ENCODE results near the gene NUDT12.

Gene NUDT12

DNA sequence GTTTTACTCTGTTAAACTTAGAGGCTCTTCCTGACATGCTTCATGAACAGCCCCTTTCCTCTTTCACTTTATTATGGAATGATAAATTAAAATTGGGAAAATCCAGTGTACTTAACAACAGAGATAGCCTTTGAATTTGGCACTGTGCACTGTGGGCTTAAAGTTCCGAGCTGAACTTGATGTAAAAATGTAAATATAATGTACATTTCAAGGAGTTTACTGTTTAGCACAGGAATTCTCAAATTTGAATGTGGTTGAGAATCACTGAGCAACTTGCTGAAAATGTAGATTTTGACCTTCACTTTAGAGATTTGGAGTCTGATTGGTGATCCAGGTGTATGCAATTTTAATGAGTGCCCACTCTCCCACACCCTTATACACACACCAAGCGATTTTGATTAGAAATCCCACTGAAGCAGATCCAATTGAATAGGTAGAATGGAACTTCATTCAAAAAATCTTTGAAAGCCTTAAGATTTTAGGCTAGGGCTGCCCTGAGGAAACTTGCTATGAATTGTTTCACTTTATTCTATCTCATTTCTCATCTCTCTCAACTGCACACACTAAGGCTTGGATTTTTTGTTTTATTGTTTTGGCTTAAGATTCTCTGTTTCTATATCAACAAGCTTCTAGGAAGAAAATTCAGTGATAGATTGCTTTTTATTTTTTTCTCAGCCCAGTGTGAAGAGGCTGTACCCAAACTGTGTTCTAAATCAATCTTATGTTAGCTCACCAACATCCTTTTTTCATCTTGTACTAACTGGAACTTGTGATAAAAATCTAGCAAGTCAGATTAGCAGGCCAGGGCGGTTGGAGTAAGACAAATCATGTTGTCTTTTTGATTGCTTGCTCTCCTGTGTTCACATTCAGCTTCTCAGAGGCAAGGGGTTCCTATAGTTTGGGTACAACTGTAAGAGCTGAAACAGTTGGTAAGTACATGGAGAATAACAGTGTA is 22.9 kb downstream of the NUDT12 start:
- DNase-seq = no peak

DNA sequence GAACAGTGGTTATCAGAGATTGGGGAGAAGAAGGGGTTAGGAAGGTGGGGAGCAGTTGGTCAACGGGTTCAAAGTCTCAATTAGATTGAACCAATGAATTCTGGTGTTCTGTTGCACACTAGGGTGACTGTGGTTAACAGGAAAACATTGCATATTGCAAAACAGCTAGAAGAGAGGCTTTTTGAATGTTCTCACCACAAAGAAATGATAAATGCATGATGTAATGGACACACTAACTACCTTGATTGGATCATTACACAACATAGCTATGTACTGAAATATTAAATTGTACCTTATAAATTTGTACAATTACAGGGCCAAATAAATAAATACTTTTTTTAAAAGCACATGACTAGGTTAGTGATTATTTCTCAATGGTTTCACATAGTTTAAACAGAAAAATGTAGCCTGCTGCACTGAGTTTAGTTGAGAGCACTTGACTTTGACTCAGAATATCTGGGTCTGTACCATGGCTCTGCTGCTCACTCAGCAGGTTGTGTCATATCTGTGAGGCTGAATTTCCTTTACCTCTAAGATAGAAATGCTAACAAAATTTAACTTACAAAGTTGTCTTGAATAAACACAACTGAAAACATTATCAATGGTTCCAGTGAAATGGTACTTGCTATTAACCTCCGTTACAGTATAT is 30.4 kb downstream of the NUDT12 start:
- no peak for DNase-seq

DNA sequence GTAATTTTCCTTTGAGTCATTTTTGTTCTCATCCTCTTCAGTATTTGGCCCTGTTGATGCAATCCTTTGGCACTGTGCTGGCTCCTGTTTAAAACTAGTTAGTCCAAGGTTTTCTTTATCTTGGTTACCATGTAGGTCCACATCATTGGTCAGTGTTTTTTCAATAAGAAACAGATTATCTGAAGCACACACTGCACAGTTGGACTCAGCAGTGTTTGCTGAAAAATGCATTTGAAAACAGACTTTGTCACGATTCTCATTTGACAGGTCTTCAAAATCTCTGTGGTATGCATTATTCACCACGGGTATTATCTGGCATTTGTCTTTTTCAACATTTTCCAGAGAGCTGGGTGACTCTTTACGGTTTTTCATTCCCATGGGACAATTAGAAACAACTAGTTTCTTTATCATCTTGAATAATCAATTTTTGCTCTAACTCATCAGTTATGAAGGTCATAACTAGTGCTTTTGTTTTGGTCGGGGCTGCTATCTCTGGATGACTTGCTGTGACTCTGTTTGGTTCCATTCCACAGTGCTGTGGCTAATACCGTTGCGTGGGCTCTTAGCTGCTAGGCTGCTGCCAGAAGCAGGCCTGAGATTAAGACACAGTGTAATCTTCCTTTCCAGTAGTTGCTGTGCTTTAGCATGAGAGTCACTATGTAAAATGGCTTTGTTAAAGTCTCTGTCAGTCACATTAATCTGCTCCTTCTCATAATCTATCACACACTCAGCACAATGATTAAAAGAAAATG is 36.2 kb downstream of the NUDT12 start:
- DNase-seq = no peak

DNA sequence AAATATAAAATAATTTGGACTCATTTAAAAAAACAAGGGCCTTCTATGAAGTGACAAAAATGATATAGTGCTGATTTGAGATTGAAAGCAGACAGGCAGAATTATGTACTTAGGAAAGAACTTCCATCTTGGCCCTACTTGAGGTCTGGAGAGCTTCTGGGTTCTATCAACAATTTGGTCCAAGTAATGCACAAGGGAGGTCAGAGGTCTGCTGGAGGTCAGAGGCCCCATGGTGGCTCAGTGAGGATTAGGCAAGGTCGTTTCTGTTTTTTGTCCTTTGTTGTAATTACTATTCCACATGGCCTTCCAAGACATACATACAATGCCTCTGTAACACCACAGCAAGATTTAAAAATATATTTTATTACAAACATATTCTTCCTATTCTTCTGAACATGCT is 37.2 kb downstream of the NUDT12 start:
- no peak for DNase-seq

DNA sequence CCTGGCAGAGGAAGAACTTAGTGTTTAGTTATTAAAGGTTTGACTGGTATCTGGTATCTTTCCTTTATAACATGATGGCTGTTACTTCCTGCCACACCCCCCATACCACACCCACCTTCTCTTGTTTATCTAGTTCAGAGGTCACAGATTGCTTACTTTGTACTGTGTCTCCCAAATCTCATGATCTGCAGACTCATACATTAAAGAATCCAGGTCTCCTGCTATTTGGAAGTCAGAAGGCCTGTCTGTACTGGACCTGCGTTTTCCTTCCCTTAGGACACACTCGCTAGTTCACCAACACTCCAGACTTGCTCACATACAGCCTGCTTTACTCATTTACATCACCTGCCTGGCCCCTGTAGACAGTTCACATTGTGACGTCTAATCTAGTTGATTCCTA is 39.3 kb downstream of the NUDT12 start:
- DNase-seq = no peak

DNA sequence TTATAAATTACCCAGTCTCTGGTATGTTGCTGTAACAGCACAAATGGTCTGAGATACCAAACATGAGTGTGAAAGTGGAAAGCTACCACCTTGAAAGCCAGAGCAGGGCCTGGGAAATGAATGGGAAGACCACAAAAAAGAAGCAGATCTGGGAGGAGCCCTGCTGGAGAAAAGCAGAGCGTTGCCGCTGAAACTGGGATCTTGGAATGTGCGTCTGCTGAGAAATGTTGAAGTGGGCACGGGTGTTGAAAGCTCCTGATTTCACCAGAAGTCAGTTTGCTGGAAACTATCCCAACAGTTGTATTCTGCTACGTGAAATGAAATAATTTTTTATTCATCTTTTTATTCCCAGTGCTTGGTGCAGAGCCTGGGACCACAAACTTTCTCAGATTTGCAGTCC is 40.0 kb downstream of the NUDT12 start:
- no peak for DNase-seq

DNA sequence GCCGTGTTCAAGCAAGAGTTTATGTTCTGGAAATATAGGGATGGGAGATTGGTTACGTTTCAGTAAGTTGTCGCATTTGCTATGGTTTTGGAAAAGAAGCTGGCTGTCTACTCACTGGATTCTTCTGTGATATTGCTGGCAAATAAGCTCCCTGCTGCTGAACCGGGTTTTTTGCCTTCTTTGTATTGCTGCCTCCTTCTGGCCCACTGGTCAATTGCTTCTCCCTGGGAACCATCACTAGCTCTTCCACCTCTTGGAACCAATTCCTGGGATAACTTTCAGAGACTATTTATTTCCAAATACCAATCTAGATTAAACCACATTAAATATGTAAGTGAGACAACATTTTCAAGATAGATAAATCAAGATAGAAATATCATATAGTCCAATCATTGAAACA is 43.0 kb downstream of the NUDT12 start:
- no peak for DNase-seq

DNA sequence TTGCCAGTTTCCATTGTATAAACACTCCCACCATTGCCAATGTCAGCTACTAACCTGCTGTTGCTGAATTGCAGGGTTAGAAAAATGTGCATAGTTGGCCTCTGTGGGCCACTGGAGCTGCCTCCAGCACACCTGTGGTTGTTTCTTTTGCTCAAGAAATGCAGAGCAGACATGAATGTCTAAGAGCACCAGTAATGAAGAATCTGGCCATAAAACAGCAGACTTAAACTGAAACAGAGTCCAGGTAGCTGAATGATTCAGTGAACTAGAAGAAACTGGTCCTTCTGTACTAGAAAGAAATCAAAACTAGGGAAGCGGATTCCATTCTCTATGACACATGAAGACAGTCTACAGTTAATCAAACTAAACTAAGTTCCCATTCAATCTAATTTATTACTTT is 48.2 kb downstream of the NUDT12 start:
- no peak for DNase-seq

DNA sequence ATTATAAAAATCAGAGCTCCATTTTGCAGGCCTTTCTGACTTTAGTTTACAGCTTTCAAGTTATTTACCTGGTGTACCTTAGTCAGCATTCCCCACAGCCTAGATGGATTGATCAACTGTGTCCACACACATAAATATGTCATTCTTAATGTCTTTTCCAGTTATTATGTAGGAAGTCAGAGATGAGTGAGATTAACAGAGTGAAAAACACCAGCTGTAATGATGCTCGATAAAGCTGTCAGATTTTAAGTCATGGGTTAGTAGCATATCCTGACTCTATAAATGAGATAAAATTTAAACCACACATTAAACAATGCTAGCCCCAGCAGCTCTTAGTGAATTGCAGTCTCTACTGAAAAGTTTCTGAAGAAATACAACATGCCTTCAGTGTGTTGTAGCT is 48.9 kb downstream of the NUDT12 start:
- no peak for DNase-seq

DNA sequence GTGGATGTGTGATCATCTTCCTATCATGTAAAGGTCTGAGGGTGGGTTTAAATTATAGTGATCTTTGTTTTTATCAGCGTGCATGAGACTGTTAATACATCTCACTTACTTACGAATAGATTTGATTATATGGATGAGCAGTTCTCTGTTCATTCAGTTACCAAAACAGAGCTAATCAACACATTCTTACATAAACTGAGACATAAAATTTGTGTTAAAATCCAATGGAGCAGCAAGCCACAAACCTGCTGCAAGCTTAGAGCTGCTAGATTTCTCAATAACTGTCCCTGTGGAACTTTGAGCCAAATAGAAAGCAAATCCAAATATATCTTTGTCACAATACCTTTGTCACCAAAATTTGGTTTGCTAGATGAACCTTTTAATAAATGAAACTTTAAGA is 50.1 kb downstream of the NUDT12 start:
- no peak for DNase-seq

DNA sequence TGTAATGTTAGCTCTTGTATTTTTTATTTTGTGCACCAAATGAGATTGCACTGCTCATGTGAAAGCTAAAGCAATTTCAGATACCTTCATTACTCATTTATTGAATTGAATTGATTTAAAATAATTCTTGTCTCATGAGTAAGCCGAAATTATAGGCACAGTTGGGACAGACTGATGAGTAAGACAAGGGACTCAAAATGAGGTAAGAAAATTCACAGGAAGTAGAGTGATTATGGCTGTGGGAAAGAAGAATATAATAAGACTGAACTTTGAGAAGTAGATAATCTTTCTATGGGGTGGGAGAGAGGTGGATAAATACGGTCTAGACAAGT is 51.1 kb downstream of the NUDT12 start:
- no peak for DNase-seq

DNA sequence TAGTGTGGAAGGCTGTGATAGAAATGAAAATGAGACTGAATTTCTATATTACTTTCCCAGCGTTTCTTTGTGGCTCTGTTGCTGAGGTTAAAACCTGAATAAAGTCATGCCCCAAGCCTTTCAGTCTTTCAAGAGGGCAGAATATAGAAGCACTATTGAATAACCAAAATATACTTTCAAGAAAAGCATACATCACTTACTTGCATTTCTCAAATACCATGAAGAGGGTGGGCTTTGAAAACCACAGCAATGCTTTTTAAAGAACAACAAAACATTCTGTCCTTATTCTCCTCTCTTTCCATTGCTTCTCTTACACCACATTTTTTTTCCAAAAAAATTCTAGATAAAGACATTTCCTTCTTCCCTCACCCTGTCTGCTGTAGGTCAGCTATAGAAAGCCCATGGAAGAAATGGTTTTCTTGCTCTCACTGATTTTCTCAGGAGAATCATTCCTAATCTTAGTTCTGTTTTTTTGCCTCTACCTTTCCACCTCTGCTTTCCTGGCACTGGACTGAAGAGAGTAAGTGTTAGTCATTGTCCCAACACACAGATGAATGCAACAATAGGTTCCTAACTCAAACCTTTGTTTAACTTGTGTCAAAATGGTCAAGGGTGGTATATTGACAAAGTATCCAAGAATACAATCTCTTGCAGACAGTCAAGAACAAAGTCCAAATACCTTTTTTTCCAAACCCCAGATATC is 51.6 kb downstream of the NUDT12 start:
- no peak for DNase-seq

DNA sequence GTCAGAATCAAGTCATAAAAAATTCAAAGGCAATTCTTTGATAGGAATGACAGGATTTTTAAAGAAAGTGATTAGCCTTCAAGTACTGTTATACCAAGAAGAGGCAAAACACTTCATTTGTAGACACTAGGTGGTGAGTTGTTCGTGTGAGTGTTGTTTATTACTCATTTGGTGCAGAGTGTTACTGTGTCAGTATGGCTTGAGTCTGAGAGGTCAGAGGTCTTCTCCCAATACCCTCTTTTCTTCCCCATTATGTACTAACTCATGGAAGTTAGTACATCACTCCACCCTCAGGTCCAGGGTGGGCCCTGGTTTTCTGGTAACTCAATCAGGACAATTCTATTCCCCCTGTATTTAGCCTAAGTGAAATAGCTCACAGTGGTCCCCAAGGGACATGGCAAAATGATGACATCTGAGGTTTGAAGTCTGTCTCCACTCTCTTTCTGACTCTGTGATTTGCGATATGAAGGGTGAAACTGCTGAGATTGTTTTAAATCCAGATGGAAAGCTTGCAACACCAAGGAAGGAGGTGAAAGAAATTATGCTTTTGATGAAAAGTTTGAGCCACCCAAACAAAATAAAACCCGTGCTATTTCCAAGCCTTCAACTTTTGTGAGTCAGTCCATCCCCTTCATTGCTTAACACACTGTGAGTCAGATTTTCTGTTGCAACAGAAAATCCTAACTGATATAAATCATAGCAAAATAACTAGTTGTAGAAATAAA is 56.8 kb downstream of the NUDT12 start:
- no peak for DNase-seq

DNA sequence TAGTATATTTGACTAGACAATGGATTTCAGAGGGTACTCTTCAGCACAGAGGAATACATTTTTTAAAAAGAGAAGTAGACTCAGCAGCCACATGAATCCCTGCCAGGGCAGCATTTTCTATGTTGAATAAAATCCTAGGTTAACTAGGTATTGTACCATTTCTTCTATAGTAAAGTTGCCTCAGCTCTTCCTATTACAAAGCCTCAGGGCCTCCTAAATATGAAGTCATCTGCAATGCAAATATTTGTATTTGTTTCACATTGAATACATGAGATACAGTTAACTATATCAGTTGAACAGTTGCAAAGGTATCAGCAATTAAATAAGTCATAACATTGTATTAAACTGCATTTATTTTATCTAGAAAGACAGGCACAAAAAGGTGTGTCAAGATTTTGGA is 59.5 kb downstream of the NUDT12 start:
- DNase-seq = no peak

DNA sequence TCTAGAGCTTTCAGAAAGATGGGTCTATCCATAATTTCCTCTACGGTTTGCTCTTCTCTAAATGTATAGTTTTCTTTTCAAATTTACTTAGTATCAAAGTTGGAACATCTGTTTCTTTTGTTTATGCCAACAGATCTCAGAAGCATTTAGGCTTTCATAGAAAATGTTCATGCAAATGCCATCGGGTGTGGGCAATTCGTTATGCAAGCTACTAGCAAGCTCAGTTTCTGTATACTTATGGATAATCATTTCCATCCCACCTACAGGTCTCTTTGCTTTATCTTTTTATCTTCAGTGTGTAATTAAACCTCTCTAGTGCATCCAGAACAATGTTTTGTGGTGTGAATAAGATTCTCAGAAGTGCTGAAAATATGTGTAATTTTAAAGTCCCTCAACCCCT is 59.9 kb downstream of the NUDT12 start:
- DNase-seq = no peak

Data from activated CD4-positive, CD25-positive, alpha-beta regulatory T cell (primary cell).